Heart left ventricle (tissue), 13 donors: ENCODE measurements around the gene FTO.

Experiments
- CTCF ChIP-seq, 12 donors: fragments of 200-600 bp; sonication (generic) in 4 of 12; IDR thresholded peaks; one replicate each; pipeline versions ENCODE4 v1.5.0 to v1.8.0; 2018 to 2022; ENCODE audit warnings: antibody characterized with exemption in 12 of 12, mild to moderate bottlenecking in 5 of 12
- POLR2A ChIP-seq, 2 donors: fragments of 450-650 bp; IDR thresholded peaks; one replicate each; pipeline ENCODE4 v1.6.1; 2017; ENCODE audit warnings: antibody characterized with exemption in 2 of 2, mild to moderate bottlenecking in 2 of 2, moderate library complexity in 2 of 2
- donor health status: ischemic (EF 13 %, LVEDD 7.1; RV severe dilation, severe dysfunction).
- donor health status: DM: no; HTN: yes; CAD: no.
- donor health status: DM: no; HTN: no; CAD: no.
- donor health status: ischemic (EF 25% LVEDD 6.9; RV normal size, moderate dysfunction).
- donor health status: ischemic (EF 25% LVEDD 5.7; RV mildly dilated, moderate dysfunction).
- donor health status: ischemic (EF 35%, LVEDD 5.7; RV mildly dilated, moderate dysfunction).
- donor health status: nonischemic (EF 11% LVEDD 7.7; RV severe dilation, severe dysfunction).
- donor health status: DM: yes; HTN: yes; CAD: no.
- donor health status: PGD.
- donor health status: ischemic (EF 29% LVEDD 5.4; RV normal size, mild dysfunction).
- donor health status: nonischemic (EF 23%, LVEDD 6.1; RV moderate dilation, normal function).

DNA sequence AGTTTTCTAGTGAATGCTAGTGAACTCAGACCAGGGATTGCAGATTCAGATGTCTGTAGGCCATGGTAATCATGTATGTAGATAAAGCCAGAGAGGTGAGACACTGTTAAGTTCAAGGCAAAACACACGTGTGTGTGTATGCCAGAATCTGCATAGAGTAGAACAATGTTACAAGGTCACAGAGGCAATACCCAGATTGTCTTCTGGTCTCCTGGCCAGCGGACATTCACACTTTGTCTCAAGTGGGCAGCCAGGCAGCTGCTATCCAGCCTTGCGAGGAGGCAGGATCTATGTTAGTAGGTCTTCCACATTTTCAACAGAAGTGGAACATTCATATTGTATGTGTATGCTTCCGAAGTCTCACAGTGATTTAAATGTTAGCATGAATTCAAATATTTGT lies 244.4 kb downstream of the FTO start:
- no peak for TF ChIP-seq CTCF (IDR thresholded peaks at IDR 0.05)
- TF ChIP-seq POLR2A (IDR thresholded peaks at IDR 0.05): no peak
